Fibroblast of pulmonary artery (primary cell): Measurements from ENCODE around the gene ZNF691.

Source experiments
- DNase-seq: peaks from one replicate; pipeline ENCODE4 v3.0.0-alpha.2; 2010; ENCODE audit warnings: low read depth
- H3K4me3 ChIP-seq: replicated peaks from 2 replicates; pipeline ENCODE4 v1.5.1; 2011; ENCODE audit warnings: low read depth, mild to moderate bottlenecking, control low read depth, low read length, moderate library complexity
- TF ChIP-seq, protein P1 (sequence below): IDR thresholded peaks from 2 replicates; pipeline ENCODE4 v1.5.1; 2011; ENCODE audit warnings: mild to moderate bottlenecking, control low read depth, low read length, inconsistent platforms; ENCODE audit errors: missing control alignments

The ZNF691 gene

DNA sequence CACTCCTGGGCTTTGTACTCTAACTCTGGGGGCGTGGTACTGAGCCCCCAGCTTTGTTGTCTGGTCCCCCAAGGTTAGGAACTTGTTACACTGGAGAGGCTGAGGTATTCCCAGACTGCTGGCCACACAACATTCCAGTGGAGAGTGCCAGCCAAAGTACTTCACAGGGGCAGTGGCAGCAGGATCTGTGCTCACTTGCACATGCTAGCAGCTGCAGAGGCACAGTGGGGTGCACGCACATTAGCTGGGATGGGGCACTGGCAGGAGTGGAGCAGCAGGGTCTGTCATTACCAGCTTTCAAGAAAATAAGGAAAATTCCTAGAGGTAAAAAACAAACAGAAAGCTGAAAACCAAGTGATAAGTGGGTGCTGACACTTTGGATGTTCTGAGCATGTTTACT lies 31.0 kb downstream of the ZNF691 start:
- TF ChIP-seq, protein P1, sequence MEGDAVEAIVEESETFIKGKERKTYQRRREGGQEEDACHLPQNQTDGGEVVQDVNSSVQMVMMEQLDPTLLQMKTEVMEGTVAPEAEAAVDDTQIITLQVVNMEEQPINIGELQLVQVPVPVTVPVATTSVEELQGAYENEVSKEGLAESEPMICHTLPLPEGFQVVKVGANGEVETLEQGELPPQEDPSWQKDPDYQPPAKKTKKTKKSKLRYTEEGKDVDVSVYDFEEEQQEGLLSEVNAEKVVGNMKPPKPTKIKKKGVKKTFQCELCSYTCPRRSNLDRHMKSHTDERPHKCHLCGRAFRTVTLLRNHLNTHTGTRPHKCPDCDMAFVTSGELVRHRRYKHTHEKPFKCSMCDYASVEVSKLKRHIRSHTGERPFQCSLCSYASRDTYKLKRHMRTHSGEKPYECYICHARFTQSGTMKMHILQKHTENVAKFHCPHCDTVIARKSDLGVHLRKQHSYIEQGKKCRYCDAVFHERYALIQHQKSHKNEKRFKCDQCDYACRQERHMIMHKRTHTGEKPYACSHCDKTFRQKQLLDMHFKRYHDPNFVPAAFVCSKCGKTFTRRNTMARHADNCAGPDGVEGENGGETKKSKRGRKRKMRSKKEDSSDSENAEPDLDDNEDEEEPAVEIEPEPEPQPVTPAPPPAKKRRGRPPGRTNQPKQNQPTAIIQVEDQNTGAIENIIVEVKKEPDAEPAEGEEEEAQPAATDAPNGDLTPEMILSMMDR = no peak
- H3K4me3 ChIP-seq = no peak overlapping the region
- DNase-seq = no peak

DNA sequence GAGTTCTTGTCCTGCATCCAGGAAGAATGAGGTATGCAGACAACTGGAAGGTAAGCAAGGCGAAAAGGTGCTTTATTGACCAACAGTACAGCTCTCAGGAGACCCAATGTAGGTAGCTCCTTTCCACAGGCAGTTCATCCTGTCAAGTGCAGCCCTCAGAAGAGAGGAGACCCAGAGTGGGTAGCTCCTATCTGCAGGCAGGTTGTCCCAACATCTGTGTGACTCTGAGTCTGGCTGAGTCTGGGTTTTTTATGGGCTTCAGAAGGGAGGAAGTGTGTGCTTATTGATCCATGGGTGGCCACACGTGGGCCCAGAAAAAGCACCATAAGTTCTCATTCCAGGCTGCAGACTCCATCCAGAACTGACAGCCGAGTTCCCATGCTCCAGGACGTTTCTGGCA lies 34.0 kb downstream of the ZNF691 start:
- TF ChIP-seq, protein P1 = no peak
- DNase-seq = no peak
- H3K4me3 ChIP-seq = no peak overlapping the region

GRCh38 chr1:42886046-42886739 lies 39.8 kb downstream of the ZNF691 start:
- no peak overlapping the region for H3K4me3 ChIP-seq
- no peak for DNase-seq
- TF ChIP-seq, protein P1 = no peak

DNA sequence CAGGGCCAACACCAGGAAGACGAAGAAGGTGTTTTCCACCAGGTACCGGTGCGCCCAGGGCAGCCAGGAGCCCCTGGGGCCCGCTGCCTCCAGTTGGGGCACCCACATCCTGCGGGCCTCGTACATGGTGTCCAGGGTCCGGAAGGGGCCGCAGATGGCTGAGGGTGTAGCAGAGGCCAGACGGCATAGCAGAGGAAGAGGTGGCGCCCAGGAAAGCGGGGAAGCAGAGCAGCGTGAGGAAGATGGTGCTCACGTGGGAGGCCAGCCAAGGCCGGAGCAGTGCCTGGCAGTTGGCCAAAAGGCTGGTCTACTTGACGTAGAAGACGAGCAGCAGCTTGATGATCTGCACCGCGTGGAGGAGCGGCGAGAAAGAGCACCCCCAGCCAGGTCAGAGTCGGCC lies 40.4 kb downstream of the ZNF691 start:
- no peak overlapping the region for H3K4me3 ChIP-seq
- peak; percentile 14 for DNase-seq

DNA sequence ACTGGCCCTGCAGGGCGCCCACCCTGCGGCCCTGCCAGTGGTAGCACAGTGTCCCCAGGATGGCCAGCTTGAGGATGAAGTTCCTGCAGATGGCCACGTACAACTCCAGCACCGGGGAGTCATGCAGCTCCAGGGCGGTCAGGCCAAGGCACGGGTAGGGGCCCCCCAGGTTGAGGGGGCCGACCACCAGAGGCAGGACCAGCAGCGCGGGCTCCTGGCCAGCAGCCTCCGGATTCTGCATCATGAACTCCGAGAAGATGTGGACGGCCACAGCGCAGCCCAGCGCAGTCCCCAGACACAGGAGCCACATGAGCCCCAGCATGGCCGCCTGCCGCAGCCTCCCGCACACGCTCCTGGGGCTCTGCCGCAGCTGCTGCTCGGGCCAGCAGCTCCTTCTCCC lies 41.0 kb downstream of the ZNF691 start:
- TF ChIP-seq, protein P1 = no peak
- H3K4me3 ChIP-seq = no peak overlapping the region
- no peak for DNase-seq

More for the DNA sequence above, 40.4 kb downstream of the ZNF691 start:
- TF ChIP-seq, protein P1 = no peak

- TF ChIP-seq, protein P1 = no peak
- H3K4me3 ChIP-seq = no peak overlapping the region
- DNase-seq = no peak
These were observed 41.7 kb downstream of the ZNF691 start for GRCh38 chr1:42888013-42888633.

DNA sequence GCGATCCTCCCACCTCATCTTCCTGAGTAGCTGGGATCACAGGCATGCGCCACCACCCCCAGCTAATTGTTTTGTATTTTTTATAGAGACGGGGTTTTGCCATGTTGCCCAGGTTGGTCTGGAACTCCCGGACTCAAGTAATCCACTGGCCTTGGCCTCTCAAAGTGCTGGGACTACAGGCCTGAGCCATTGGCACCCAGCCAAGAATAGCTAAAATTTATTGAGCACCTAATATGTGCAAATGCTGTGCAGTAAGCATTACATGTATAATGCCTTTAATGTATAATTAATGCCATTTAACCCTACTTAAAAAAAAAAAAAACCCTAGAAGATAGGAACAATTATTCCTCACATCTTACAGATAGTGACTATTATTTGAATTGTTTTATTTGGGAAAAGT lies 42.9 kb downstream of the ZNF691 start:
- TF ChIP-seq, protein P1 = no peak
- H3K4me3 ChIP-seq = no peak overlapping the region
- no peak for DNase-seq
